ENCODE measurements around the gene VCPKMT.

GRCh38 chr14:50084666-50085065 lies 31.7 kb downstream of the VCPKMT start:
- TF ChIP-seq EZH2 (IDR thresholded peaks at IDR 0.05; ENCODE audit: borderline replicate concordance, insufficient read depth, low read length, poor library complexity, severe bottlenecking) (no peak), EP300 (conservative IDR thresholded peaks at IDR 0.05; ENCODE audit: poor library complexity, severe bottlenecking) (no peak), TAF1 (IDR thresholded peaks at IDR 0.05; ENCODE audit: low read depth) (no peak)
- TF ChIP-seq, protein P1, sequence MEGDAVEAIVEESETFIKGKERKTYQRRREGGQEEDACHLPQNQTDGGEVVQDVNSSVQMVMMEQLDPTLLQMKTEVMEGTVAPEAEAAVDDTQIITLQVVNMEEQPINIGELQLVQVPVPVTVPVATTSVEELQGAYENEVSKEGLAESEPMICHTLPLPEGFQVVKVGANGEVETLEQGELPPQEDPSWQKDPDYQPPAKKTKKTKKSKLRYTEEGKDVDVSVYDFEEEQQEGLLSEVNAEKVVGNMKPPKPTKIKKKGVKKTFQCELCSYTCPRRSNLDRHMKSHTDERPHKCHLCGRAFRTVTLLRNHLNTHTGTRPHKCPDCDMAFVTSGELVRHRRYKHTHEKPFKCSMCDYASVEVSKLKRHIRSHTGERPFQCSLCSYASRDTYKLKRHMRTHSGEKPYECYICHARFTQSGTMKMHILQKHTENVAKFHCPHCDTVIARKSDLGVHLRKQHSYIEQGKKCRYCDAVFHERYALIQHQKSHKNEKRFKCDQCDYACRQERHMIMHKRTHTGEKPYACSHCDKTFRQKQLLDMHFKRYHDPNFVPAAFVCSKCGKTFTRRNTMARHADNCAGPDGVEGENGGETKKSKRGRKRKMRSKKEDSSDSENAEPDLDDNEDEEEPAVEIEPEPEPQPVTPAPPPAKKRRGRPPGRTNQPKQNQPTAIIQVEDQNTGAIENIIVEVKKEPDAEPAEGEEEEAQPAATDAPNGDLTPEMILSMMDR (IDR thresholded peaks at IDR 0.05; ENCODE audit: poor library complexity, severe bottlenecking), result no peak
